DMS153 (cell line): Measurements from ENCODE around the gene IRS2.

ENCODE experiments used
- DNase-seq: peaks from one replicate; lab custom pipeline; 2025; lab: John Stamatoyannopoulos, UW

Gene IRS2

DNA sequence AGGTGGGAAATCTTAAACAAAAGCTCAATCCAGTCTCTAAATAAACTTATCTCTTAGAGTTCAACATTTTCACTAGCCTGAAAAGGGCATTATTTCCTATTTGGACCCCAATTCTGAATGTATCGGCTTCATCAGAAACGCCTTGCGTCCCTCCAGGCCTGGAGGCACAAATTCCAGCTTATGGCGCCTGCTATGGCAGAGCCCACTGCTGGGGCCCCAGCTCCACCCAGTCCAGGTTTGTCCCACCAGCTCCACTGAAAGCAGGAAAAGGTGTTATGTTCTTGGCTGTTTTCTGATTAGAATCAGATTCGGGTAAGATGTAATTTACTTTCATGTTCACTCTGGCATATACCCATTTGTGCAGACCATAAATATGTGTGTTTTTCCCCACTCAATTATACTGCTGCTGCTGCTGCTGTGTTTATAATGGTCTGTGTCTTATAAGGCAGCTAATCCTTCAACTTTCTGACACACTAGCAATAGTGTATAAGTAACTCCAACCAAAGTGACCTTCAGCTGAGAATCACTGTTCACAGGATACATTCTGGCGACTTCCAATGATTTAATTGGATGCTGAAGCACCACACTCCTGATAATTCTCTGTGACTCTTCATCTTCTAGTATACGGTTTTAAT is 6.4 kb downstream of the IRS2 start:
- DNase-seq, result no peak

DNA sequence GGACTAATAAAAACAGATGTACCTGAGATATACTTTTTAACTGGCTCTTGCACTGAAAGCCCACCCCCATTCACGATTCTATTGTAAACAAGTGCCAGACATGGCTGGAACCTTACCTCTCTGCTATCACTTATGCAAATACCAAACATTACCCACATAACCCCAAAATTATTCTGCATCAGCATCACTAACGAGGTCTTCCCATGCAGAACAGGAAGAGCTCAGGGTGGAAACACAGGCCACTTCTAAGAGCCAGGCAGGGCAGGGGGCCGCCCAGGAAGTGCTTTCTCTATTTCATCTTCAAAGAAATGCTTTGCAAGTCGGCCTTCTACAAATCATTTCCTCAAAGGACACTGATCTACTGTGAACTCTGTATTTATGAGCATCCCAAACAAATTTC is 7.3 kb downstream of the IRS2 start:
- DNase-seq, result peak; percentile 29

DNA sequence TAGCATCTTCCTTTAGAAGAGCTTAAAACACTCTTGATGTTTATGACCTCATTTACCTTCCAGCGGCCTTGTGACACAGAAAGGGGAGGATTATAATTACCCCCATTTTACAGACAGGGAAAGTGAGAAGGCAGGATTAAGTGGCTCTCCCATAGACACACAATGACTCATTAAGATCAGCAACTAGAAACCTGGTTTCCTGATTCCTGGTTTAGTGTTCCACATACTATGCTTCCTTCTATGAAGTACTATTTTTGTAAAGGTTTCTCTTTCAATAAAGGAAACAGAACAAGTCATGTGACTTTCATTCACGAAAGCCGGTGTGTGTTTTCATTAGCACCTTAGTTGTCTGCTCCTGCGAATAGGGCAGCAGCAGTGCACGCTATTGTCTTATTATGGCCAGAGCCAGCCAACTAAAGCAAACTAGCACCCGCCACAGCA is 8.3 kb downstream of the IRS2 start:
- peak; percentile 97 for DNase-seq

DNA sequence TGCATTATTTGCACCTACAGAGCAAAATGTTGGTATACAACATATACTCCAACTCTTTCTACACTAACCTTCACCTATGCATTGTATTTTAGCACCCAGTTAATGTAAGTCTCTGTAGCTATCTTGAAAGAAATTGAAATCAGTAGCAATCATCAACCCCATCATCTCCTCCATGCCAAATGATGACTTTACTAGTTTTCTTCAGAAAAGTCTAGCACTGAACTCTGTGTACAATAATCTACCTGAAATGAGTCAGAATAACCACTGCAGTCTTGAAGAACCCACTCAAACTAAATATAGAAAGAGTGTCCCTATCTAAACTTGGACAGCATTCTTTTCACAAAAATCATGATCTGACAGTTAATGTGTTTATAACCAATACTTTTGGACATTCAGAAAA is 9.8 kb downstream of the IRS2 start:
- no peak for DNase-seq

DNA sequence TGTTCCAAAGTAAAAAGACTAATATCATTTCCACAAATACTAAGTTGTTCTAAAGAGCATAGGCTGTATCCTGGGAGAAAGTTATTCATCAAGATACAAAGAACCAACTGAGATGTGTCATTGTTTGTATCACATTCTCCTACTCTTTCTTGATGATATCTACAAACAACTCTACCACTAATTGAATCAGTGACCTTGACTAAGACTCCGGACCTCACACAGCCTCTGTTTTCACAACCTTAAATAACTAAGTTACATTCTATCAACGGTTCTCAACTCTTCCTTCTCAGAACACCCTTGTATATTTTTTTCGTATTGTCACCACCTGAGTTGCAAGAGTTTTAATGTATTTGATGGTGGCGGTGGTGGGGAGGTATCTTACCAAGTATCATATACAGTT is 12.6 kb downstream of the IRS2 start:
- DNase-seq, result no peak

DNA sequence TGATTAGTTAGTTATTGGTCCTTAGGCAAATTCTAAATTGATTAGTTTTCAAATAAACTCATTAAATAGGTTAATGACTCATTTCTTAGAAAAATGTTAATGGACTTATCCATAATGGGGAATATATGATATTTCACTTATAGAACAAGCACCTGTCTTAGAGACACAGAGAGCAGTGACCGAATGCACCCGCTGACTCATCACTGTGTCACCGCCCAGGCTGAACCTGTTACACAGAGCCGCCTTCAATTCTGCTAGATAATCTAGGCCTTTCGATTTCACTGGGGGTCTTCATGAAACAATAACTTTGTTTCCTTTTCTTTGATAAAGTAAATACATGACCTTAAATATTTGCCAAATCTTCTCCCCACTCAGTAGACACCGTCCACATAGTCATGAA is 13.1 kb downstream of the IRS2 start:
- DNase-seq, result no peak

DNA sequence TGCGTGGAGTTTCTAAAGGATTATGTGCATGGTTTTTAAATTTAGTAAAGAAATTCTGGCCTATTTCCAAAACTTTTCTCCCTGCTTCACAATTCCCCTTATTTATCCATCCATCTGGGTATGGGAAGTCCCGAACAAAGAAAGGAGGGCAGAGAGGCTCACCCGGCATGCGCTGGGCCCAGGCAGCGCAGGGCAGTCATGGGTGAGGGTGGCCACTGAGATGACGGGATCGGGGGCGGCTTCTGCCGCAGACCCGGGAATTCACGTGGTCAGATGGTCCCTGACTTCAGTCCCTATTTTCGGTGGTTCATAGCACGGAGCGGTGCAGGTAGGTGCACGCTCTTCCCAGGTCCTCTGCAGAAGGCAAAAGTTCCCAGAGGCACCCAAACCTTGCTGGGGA is 14.5 kb downstream of the IRS2 start:
- DNase-seq, result no peak

DNA sequence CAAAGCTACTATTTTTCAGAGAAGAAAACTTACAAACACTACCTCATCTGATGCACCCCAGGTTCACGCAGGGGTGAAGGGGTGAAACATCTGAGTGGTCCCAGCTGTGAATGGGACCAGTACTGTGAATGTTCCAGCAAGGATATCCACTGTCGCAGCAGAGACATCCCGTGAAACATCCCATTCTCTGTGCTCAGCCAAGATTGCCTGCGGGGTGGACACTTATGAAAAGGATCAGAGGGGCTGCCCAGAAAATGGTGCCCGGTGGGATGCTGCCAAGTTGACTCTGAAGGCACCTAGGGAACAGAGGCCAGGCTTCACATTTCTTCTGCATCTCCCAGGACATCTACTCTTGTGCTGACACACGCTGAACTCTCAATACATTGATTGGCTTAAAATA is 15.9 kb downstream of the IRS2 start:
- DNase-seq, result no peak

DNA sequence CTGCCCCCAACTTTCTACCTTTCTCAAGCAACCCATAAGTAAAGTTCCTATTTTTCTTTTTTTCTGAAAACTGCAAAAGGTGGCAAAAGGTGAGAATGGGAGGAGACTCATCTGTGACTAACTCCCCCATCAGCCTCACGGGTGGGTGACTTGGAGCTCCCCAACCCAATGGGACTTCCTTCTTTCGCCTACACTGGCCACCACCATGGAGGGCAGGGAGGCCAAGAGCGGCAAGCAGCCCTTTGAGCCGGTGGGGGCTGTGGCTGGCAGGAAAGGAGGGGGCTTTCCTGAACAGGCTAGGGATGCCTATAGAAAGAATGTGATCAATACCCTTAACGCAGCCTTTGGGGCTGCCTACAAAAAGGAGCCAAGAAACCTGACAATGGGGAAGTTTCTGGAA is 16.5 kb downstream of the IRS2 start:
- no peak for DNase-seq

DNA sequence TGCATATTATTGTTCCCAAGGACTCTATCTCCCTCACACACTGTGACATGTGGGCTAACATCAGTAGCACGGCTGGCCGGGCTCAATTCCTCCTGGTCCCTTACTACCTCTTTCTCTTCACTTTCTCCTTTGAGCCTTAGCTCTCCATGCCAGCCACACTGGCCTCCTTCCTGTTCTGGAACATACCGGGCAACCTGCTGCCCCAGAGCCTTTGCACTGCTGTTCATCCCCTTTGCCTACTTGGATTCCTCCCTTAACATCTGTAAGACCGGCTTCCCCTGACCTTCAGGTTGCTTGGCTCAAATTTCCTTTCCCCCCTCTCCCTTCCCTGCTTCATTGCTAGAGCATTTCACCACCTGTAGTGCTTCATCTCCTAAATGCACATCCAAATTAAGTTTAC is 17.1 kb downstream of the IRS2 start:
- no peak for DNase-seq

DNA sequence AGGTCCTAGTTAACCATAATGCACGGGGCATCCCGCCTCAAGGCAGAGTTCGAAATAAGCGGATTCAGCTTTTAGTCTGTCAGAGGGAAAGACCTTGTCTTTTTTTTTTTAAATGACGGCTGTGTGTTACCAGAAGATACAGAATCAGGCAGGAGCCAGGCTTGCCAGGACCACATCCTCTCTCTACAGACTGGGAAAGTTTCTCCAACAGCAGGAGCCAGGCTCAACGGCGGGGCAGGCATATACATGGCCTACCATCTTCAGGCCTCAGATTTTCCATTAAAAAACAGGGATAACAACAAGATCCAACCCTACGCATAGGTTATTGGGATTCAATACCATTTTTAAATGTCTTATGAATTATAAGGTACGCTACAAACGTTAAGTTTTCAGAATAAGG is 17.8 kb downstream of the IRS2 start:
- no peak for DNase-seq

DNA sequence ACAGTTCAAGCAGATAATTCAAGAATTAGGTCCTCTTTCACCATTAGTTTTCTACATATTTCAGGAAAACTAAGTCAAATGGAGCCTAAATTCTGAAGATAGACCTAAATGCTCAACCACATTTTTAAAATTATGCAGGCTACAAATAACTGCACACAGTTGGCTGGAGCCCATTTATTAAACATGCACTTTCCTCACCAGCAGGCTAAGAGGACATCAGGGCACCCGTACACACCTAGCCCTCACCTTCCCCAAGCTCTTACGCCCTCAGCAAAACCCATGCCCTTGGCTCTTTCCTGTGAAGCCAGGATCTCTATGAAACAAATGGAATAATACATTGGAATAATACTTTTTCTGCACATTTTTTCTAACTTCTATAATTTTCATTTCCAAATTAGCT is 18.2 kb downstream of the IRS2 start:
- DNase-seq, result no peak

DNA sequence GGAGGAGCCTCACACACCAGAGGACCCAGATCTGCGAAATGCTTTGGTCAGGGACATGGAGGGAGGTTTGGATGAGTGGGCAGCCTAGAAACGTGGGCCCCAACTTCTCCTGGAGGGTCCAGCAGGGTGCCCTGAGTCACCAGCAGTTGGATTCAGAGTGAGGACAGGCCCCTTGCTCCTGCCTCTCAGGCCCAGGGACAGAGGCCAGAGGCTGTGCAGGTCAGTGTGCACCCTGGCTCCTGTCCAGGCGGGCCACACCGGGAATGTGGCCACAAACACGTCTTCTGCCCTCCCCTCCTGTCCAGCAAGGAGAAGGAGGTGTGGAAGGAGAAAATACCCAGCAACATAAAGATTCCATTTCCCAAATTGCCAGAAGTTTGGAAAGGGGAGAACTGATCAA is 19.4 kb downstream of the IRS2 start:
- no peak for DNase-seq

DNA sequence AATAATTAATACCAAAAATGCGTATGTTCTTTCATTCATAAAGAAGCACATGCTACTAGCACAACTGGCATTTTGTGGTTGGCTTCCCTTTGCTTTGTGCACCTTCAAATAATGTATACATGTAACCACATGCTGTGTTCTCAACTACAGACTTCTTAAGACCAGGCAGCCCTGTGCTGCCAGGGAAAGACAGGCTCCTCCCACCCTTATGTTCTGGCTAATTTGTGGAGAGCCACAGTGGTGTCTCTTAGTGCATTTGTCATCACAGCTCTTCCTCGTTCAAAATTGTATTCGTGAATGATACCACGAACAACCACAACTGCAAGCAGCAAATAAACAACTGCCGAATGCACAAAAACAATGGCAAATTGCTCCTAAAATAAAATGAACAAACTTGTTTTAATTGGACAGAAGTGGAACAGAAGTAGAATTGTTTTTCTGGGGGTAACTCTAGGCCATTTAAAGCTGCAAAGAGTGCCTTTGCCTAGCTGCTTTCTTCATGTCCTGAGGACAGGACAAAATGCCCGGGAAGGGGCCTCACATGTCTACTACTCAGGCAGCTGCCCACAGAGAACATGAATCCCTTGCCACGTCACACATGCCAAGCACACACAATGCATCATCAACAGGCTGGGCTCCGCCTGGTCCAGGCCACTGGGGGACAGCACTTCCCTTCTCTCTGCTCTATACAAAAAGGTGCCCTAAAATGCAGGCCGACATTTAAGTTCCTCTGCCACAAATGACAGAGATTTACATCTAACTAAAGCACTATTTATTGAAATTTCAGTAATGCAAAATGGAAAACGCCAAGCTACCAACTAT is 21.7 kb downstream of the IRS2 start:
- DNase-seq, result no peak

DNA sequence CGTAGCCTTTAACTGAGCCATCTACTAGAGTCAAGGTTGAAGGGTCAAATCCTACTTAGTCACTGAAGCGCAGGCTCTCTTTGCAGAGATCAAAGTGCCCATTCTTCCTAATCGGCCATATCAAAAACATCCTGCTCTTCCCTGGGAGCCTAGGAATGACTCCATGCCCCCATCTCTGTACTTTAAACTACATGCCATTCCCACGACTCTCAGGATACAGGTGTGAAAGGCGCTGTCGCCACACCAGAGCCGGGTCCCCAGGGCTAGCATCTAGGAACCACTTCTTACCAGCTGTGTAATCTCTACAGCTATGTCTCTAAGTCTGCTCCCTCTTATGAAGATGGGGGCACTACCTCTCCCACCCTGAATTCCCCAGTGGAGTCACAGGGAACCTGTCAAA is 22.3 kb downstream of the IRS2 start:
- no peak for DNase-seq

DNA sequence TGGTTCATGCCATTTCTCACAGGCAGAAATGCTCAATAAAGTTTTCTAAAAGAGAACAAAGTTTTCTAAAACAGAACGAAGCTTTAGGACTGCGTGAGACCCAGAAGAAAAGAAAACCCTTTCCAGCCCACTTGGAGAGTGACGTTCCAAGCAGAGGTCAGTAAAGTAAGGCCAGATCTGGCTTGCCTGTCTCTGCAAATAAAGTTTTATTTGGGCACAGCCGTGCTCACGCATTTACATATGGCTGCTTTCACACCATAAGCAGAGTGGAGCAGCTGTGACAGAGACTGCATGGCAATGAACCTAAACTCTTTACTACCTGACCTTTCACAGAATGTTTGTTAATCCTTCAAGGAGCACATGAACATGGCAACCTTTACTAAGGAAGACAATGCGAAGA is 23.6 kb downstream of the IRS2 start:
- no peak for DNase-seq

DNA sequence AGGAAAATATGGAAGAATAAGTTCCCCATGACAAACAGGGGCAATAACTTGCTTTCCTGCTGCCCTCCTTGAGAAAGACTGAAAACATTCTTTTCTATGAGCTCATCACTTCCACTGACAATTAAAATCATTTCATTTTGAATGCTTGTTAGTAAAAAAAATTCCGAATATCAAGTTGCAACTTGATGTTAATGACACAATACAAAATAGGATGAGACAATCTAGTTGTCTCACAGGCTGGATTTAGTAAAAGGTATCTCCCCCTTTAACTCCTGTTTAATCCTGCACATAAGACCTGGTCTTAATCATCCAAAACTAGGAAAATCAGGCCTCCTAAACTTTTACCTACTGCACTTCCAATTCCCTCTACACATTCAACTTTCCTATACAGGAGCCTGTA is 24.7 kb downstream of the IRS2 start:
- DNase-seq, result no peak

DNA sequence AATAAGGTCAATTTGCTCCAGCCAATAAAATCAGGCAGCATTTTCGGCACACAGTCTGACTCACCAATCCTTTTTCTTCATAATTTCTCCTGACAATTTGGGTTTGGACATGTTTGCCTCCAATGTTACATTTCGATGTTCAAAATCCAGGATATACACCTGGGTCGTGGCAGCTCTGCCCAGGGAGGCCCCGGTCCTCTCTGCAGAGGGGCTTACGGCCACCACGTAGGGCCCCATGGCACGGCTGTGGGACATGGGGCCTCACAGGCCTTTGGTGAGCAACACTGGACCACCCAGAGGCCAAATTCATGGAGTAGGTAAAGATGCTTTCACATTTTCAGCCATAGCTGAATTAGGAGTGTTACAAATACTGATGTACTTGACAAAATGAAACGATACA is 25.4 kb downstream of the IRS2 start:
- DNase-seq, result no peak

DNA sequence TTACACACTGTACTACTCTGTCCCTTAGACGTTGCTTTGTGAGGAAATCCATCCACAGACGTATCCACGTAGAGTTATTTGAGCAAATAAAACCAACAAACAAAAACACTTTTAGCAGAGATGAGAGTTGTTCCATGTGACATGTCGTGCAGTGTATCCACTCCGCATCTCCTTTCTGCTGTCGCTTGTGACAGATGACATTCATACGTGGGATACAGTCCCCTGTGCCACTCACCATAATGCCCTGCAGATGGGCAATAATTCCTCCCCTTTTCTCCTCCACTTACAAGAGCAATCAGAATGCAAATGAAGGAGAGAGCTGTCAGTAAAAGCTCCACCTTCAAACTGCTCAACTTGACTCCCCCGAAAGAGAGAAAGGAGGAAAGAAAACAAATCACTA is 26.0 kb downstream of the IRS2 start:
- no peak for DNase-seq

DNA sequence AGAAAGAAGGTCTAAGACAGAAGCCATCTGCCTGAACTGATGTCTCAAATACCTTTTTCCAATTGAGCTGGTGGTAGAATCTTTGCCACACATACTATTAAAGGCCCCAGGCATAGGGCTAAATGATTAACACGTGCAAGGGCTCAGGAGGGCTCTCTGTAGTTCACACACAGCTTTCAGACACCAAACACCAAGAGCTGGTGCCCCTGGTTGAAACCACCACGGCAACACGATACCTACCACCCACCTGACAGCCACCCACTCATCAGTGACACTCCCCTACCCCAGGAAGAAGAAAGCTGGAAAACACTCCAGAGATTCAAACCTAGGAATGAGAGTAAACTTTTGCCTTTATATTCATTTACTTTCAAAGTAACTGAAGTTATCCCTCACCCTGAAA is 26.8 kb downstream of the IRS2 start:
- no peak for DNase-seq

DNA sequence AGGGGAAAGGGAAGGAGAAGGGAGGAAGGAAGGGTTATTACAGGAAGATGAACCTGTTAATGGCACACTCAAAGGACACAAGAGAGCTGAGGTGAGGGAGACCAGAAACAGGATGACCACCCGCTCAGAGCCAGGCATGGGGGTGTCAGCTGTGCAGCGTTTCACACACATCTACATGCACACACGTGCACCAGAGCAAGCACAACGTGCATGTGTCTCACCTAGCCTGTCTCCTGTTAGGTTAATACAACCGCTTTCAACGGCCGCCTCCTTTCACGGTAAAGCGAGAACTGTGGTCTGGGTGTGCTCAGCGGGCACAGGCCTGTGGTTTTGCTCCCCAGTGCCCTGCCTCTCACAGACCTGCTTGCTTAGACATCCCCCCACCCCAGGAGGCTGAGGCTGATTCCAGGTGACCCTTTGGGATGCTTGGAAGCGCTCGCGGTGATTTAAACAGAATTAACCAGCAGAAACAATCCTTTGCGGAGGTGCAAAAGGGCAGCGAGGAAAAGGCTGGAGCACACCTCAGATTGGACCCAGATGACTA is 27.4 kb downstream of the IRS2 start:
- no peak for DNase-seq

DNA sequence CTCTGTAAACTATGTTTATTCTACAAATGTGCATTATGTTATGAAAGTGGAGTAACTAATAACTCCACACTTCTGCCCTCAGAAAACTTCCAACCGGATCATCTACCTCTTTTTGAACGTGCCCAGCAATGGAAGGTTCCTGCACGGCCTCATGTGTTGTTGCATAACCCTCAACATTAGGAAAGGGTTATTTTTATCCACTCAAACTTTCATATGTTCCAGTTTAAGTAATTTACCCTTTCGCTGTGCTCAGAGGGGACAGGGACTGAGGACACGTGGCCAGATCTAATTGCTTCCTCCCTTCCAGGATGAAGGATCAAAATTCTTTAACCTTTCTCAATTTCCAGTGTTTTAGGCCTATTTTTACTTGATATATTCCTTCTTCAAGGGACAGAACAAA is 29.6 kb downstream of the IRS2 start:
- no peak for DNase-seq

DNA sequence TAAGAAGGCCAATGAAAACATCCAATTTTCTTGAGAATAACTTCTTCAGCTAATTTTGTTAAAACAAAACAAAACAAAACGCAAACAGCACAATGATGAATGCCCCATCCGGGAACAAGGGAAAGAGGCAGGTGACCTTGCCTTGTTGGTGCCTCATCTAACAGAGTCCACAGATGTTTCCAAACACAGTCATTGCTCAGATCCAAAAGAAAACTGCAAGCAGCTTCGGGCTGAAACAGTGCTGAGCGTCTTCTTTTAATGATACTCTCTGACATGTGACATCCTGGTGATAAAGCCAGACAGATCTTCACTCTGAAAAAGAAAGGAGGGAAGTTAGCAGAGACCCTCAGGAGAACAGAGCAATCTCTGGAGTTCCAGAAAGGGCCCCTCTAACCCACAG is 30.4 kb downstream of the IRS2 start:
- DNase-seq, result no peak

DNA sequence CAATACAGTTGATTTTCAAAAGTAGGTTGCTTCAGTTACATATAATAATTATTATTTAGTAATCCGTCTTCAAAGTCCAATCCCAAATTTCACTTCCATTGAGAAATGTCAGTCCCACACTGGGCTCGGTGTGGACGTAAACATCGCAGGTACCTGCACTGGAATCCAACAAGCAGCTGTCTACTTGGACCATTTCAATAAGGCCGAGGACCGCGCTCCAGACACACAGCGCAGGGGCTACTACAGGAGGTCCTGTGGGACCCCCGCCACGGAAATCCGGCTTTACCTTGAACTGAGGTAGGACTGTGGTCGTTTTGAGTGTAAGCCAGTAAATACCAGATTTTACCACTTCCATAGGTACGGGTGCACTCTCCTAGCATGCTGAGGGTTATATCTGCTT is 30.8 kb downstream of the IRS2 start:
- DNase-seq, result no peak
